Gastroesophageal sphincter (tissue), 4 donors: Measurements from ENCODE around the gene GPR22. TPM values are rescaled to one million over a fixed set of nuclear protein-coding genes. Genes with fewer than 3 reads are reported as not detected.
A peak's percentile ranks its signal among the peaks of the same experiment; 100 is the strongest.

ENCODE experiments used
- ATAC-seq: fragments of 150-250 bp; one replicate; pipeline ENCODE4 v1.9.1; 2016; ENCODE audit warnings: mild to moderate bottlenecking, moderate library complexity
- H3K27ac ChIP-seq, 4 donors: fragments of 200-600 bp; sonication (generic) in 3 of 4; 1 replicate in 3 of 4; 2 replicates in 1 of 4; pipeline ENCODE4 v1.5.1; 2016 to 2019
- H3K27me3 ChIP-seq: fragments of 200-600 bp; sonication (generic); one replicate; pipeline ENCODE4 v1.5.1; 2019
- H3K36me3 ChIP-seq, 2 donors: fragments of 200-600 bp; sonication (generic); one replicate each; pipeline ENCODE4 v1.5.1; 2019; ENCODE audit warnings: control low read depth in 1 of 2
- H3K4me1 ChIP-seq, 3 donors: fragments of 200-600 bp; sonication (generic); 1 replicate in 2 of 3; 2 replicates in 1 of 3; pipeline ENCODE4 v1.5.1; 2016 to 2019; ENCODE audit warnings: control low read depth in 2 of 3
- H3K4me3 ChIP-seq, 2 donors: fragments of 200-600 bp; sonication (generic); one replicate each; pipeline ENCODE4 v1.5.1; 2019; ENCODE audit warnings: mild to moderate bottlenecking in 1 of 2, moderate library complexity in 1 of 2
- H3K9me3 ChIP-seq, 3 donors: fragments of 200-600 bp; sonication (generic); one replicate each; pipeline ENCODE4 v1.5.1; 2017 to 2019; ENCODE audit warnings: control low read depth in 2 of 3
- CTCF ChIP-seq, 4 experiments: fragments of 200-600 bp in 2 of 4; fragments of 450-650 bp in 2 of 4; sonication (generic) in 1 of 4; IDR thresholded peaks; one replicate each; pipeline ENCODE4 v1.5.1; 2017 to 2019; ENCODE audit warnings: antibody characterized with exemption in 4 of 4, mild to moderate bottlenecking in 2 of 4, moderate library complexity in 2 of 4
- EP300 ChIP-seq: sonication (generic); formaldehyde crosslinking; IDR thresholded peaks from one replicate; pipeline ENCODE4 v1.6.1; 2017; ENCODE audit warnings: antibody characterized with exemption, mild to moderate bottlenecking
- POLR2A ChIP-seq, 2 donors: fragments of 450-650 bp; IDR thresholded peaks; one replicate each; pipeline ENCODE4 v1.6.1; 2017; ENCODE audit warnings: antibody characterized with exemption in 2 of 2, mild to moderate bottlenecking in 2 of 2, moderate library complexity in 1 of 2
- POLR2AphosphoS5 ChIP-seq: sonication (generic); formaldehyde crosslinking; IDR thresholded peaks from one replicate; pipeline ENCODE4 v1.6.1; 2017; ENCODE audit warnings: antibody characterized with exemption
- WGBS, 2 donors: methylation state at CpG; one replicate each; pipeline ENCODE4 v1.1.5; 2018; ENCODE audit warnings: low coverage in 1 of 2; 5-methylcytosine and 5-hydroxymethylcytosine counted together
- small RNA-seq, 4 donors: library from RNA; depleted of rRNA; stranded (forward); fragments of <200 nt; gene quantifications; one replicate each; pipeline ENCODE3, GENCODE V24; 2016
- total RNA-seq, 4 donors: library from RNA; depleted of rRNA; stranded (reverse); fragments of >200 nt; gene quantifications; one replicate each; pipeline ENCODE4 v1.1.0, GENCODE V29; 2016

GPR22 gene
- total RNA-seq, 4 donors from 2014 or later, result not detected

- no peaks in the 10 kb centered on the region for H3K27me3 ChIP-seq
- no peak overlapping the region for H3K4me3 ChIP-seq
- no peak overlapping the region for H3K27ac ChIP-seq
- no peaks in the 10 kb centered on the region for H3K4me1 ChIP-seq
- H3K9me3 ChIP-seq, result no peaks in the 10 kb centered on the region
- 83 to 86% methylated on average over 4 to 6 of the region's 7 CpGs for WGBS, 2 donors
- TF ChIP-seq POLR2AphosphoS5 (no peak), POLR2A (IDR thresholded peaks at IDR 0.05) (no peak), CTCF (IDR thresholded peaks at IDR 0.05) (no peak), EP300 (no peak)
- peaks cover 0 to 8% of the 10 kb centered on the region in 2 donors for H3K36me3 ChIP-seq
- peak; percentile 41 for ATAC-seq
Observed at GRCh38 chr7:107506674-107507339, 37.0 kb downstream of the GPR22 start.

Small RNAs within 50 kb of the gene (small RNA-seq; reads per million reads assigned to genes)
- 0 reads per million in 4 donors for gene AC002381.1

Other genes with a start within 250 kb of the GPR22 start
- gene COG5, start 93.9 kb downstream of the GPR22 start, total RNA-seq, result 10 to 100 TPM; 31.6 to 50.4 (median 41.1) TPM
- 10 to 100 TPM in 1 of 4 donors, 1 to 10 TPM in 3; 4.0 to 14.8 (median 6.7) TPM for gene DUS4L, start 93.9 kb downstream of the GPR22 start, total RNA-seq
- gene BCAP29, start 110.2 kb downstream of the GPR22 start, total RNA-seq, result 100 to 1,000 TPM; 125 to 199 (median 136) TPM
- 1 to 10 TPM in 2 of 4 donors, under 1 TPM in 2; 0.42 to 6.1 (median 1.4) TPM for gene SLC26A4, start 190.8 kb downstream of the GPR22 start, total RNA-seq